Neural cell (in vitro differentiated cells): ENCODE measurements around the gene CTSE. TPM values are rescaled to one million over a fixed set of nuclear protein-coding genes. Genes with fewer than 3 reads are reported as not detected.

Experiments
- H2AFZ ChIP-seq: fragments of 200-600, 300-800 bp; sonication (generic), shearing (Covaris generic); 2 replicates; pipeline ENCODE4 v1.6.0; 2014; ENCODE audit warnings: low read depth, mild to moderate bottlenecking, antibody characterized with exemption, low read length, moderate library complexity
- H3F3A ChIP-seq: fragments of 200-600 bp; shearing (Covaris generic); 2 replicates; pipeline ENCODE4 v1.6.1; 2016; ENCODE audit warnings: mild to moderate bottlenecking, moderate library complexity, mixed read lengths, antibody characterized with exemption, low read length; ENCODE audit not compliant: insufficient read depth, poor library complexity, severe bottlenecking
- H3K27ac ChIP-seq: fragments of 200-600, 300-800 bp; sonication (generic), shearing (Covaris generic); 2 replicates; pipeline ENCODE4 v1.5.1; 2014; ENCODE audit warnings: mild to moderate bottlenecking, low read length, moderate library complexity
- H3K27me3 ChIP-seq: fragments of 300-800, 200-600 bp; sonication (generic), shearing (Covaris generic); 2 replicates; pipeline ENCODE4 v1.6.0; 2014; ENCODE audit warnings: mild to moderate bottlenecking, low read depth, low read length, moderate library complexity; ENCODE audit not compliant: insufficient read depth
- H3K36me3 ChIP-seq: fragments of 300-800, 200-600 bp; sonication (generic), shearing (Covaris generic); 2 replicates; pipeline ENCODE4 v1.5.1; 2014; ENCODE audit warnings: mild to moderate bottlenecking, antibody characterized with exemption, low read length, moderate library complexity; ENCODE audit not compliant: insufficient read depth
- H3K4me2 ChIP-seq: fragments of 300-800, 200-600 bp; sonication (generic), shearing (Covaris generic); 2 replicates; pipeline ENCODE4 v1.6.0; 2014; ENCODE audit warnings: mild to moderate bottlenecking, low read length
- H3K4me3 ChIP-seq: fragments of 300-800, 200-600 bp; sonication (generic), shearing (Covaris generic); 2 replicates; pipeline ENCODE4 v1.5.1; 2014; ENCODE audit warnings: mild to moderate bottlenecking, low read length, moderate library complexity
- H3K79me2 ChIP-seq: fragments of 200-600 bp; shearing (Covaris generic); replicated peaks from 2 replicates; pipeline ENCODE4 v1.6.0; 2014; ENCODE audit warnings: mild to moderate bottlenecking, low read length, moderate library complexity; ENCODE audit not compliant: insufficient read depth
- H3K9ac ChIP-seq: fragments of 300-800, 200-600 bp; sonication (generic), shearing (Covaris generic); 2 replicates; pipeline ENCODE4 v1.6.1; 2016; ENCODE audit warnings: mild to moderate bottlenecking, low read length, mixed read lengths
- H3K9me2 ChIP-seq: fragments of 200-600 bp; shearing (Covaris generic); 2 replicates; pipeline ENCODE4 v1.6.1; 2016; ENCODE audit warnings: mild to moderate bottlenecking, low read length, mixed read lengths; ENCODE audit not compliant: insufficient read depth
- H3K9me3 ChIP-seq: fragments of 200-600, 300-800 bp; sonication (generic), shearing (Covaris generic); 2 replicates; pipeline ENCODE4 v1.6.1; 2016; ENCODE audit warnings: mild to moderate bottlenecking, mixed run types, low read length, moderate library complexity, mixed read lengths
- H4K20me1 ChIP-seq: fragments of 200-600 bp; shearing (Covaris generic); 2 replicates; pipeline ENCODE4 v1.6.1; 2016; ENCODE audit warnings: mild to moderate bottlenecking, mixed run types; ENCODE audit not compliant: insufficient read depth
- EP300 ChIP-seq: fragments of 450-650 bp; conservative IDR thresholded peaks from 2 replicates; pipeline ENCODE4 v1.6.1; 2014; ENCODE audit warnings: antibody characterized with exemption, mild to moderate bottlenecking, moderate library complexity; ENCODE audit not compliant: poor library complexity, severe bottlenecking
- EZH2 ChIP-seq: fragments of 200-600, 300-800 bp; shearing (Covaris generic), sonication (generic); IDR thresholded peaks from 2 replicates; pipeline ENCODE4 v1.6.1; 2014; ENCODE audit warnings: antibody characterized with exemption, low read length, borderline replicate concordance, mild to moderate bottlenecking; ENCODE audit not compliant: insufficient read depth, poor library complexity, severe bottlenecking
- MXI1 ChIP-seq: fragments of 450-650 bp; conservative IDR thresholded peaks from 2 replicates; pipeline ENCODE4 v1.6.1; 2014; ENCODE audit warnings: antibody characterized with exemption, mild to moderate bottlenecking; ENCODE audit not compliant: poor library complexity, severe bottlenecking
- POLR2AphosphoS5 ChIP-seq: IDR thresholded peaks from 2 replicates; pipeline ENCODE4 v1.6.1; 2012
- RAD21 ChIP-seq: fragments of 450-650 bp; conservative IDR thresholded peaks from 2 replicates; pipeline ENCODE4 v1.6.1; 2014; ENCODE audit warnings: antibody characterized with exemption, mild to moderate bottlenecking, moderate library complexity
- SMC3 ChIP-seq: fragments of 450-650 bp; conservative IDR thresholded peaks from 2 replicates; pipeline ENCODE4 v1.6.1; 2014; ENCODE audit warnings: antibody characterized with exemption, mild to moderate bottlenecking, moderate library complexity; ENCODE audit not compliant: poor library complexity
- TAF1 ChIP-seq: IDR thresholded peaks from 2 replicates; pipeline ENCODE4 v1.6.1; 2012; ENCODE audit warnings: low read depth
- polyA plus RNA-seq: library from polyadenylated mRNA; depleted of rRNA; stranded (reverse); fragments of >200 nt; gene quantifications from 2 replicates; pipeline ENCODE4 v1.2.3, GENCODE V29; 2014
- TF ChIP-seq, protein P1 (sequence below): IDR thresholded peaks from 2 replicates; pipeline ENCODE4 v1.6.1; 2012; ENCODE audit warnings: borderline replicate concordance
- TF ChIP-seq, protein P2 (sequence below): fragments of 450-650 bp; IDR thresholded peaks from 2 replicates; pipeline ENCODE4 v1.5.1; 2014; ENCODE audit warnings: antibody characterized with exemption, mild to moderate bottlenecking, moderate library complexity; ENCODE audit not compliant: poor library complexity, severe bottlenecking

The CTSE gene
- polyA plus RNA-seq, 1 donor from 2014 or later = not detected

DNA sequence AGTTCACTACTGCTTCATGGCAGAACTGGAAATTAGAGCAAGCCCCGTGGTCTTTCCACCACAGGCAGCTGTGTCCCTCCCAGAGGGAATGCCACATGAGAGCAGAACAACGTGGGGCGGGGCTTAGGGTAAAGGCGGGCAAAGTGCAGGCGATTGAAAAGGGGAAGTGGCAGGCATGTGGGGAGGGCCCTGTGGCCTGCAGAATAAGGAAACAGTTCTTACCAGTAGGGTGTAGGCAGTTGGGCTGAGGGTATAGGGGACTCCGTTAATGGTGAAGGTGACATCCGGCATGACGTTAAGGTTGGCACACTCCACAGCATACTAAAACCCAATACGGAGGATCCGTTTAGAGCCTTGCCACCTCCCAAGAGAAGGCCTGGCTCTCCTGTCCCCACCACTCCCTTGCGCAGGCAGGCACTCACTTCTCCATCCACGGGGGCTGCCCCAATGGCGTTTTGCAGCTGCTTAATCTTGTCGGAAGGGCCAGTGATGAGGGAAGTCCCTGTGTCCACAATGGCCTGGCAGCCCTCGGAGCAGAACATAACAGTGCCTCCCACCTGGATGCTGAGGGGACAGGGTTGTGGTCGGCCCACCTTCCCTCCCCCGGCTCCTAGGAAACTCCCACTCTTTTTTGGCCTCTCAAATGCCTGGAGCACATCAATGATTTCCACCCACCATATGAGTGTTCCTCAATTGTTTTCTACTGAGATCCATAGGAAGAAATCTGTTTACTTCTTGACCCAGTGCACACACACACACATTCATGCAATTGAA, 11.4 kb downstream of the CTSE start:
- H3K79me2 ChIP-seq = no peaks in the 10 kb centered on the region
- H3K9ac ChIP-seq = no peak overlapping the region
- H3K4me3 ChIP-seq = no peak overlapping the region
- H3K27ac ChIP-seq = no peak overlapping the region
- TF ChIP-seq TAF1 (no peak), EP300 (no peak), MXI1 (no peak), POLR2AphosphoS5 (no peak), EZH2 (no peak), SMC3 (no peak), RAD21 (no peak)
- TF ChIP-seq, protein P1, sequence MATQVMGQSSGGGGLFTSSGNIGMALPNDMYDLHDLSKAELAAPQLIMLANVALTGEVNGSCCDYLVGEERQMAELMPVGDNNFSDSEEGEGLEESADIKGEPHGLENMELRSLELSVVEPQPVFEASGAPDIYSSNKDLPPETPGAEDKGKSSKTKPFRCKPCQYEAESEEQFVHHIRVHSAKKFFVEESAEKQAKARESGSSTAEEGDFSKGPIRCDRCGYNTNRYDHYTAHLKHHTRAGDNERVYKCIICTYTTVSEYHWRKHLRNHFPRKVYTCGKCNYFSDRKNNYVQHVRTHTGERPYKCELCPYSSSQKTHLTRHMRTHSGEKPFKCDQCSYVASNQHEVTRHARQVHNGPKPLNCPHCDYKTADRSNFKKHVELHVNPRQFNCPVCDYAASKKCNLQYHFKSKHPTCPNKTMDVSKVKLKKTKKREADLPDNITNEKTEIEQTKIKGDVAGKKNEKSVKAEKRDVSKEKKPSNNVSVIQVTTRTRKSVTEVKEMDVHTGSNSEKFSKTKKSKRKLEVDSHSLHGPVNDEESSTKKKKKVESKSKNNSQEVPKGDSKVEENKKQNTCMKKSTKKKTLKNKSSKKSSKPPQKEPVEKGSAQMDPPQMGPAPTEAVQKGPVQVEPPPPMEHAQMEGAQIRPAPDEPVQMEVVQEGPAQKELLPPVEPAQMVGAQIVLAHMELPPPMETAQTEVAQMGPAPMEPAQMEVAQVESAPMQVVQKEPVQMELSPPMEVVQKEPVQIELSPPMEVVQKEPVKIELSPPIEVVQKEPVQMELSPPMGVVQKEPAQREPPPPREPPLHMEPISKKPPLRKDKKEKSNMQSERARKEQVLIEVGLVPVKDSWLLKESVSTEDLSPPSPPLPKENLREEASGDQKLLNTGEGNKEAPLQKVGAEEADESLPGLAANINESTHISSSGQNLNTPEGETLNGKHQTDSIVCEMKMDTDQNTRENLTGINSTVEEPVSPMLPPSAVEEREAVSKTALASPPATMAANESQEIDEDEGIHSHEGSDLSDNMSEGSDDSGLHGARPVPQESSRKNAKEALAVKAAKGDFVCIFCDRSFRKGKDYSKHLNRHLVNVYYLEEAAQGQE = no peak
- TF ChIP-seq, protein P2, sequence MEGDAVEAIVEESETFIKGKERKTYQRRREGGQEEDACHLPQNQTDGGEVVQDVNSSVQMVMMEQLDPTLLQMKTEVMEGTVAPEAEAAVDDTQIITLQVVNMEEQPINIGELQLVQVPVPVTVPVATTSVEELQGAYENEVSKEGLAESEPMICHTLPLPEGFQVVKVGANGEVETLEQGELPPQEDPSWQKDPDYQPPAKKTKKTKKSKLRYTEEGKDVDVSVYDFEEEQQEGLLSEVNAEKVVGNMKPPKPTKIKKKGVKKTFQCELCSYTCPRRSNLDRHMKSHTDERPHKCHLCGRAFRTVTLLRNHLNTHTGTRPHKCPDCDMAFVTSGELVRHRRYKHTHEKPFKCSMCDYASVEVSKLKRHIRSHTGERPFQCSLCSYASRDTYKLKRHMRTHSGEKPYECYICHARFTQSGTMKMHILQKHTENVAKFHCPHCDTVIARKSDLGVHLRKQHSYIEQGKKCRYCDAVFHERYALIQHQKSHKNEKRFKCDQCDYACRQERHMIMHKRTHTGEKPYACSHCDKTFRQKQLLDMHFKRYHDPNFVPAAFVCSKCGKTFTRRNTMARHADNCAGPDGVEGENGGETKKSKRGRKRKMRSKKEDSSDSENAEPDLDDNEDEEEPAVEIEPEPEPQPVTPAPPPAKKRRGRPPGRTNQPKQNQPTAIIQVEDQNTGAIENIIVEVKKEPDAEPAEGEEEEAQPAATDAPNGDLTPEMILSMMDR = no peak
- H3K27me3 ChIP-seq = no peaks in the 10 kb centered on the region
- no peaks in the 10 kb centered on the region for H3F3A ChIP-seq
- H3K9me3 ChIP-seq = no peaks in the 10 kb centered on the region
- no peak overlapping the region for H3K4me2 ChIP-seq
- H3K9me2 ChIP-seq = no peaks in the 10 kb centered on the region
- no peaks in the 10 kb centered on the region for H4K20me1 ChIP-seq
- H3K36me3 ChIP-seq = no peaks in the 10 kb centered on the region
- no peak overlapping the region for H2AFZ ChIP-seq

DNA sequence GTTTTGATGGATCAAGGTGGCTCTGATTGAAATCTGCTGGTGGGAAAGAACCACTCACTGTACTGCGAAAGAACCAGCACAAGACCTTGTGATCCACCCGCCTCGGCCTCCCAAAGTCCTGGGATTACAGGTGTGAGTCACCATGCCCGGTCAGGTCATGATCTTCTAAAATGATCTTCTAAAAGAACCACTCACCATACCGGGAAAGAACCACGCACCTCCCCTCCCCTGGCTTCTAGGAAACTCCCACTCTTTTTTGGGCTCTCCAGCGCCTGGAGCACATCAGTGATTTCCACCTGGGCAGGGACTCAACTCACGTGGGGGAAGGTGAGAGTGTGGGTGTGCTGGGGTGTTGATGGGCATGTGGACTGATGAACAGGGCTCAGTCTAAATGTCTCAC, 12.6 kb downstream of the CTSE start:
- no peak overlapping the region for H3K4me3 ChIP-seq
- no peaks in the 10 kb centered on the region for H3K27me3 ChIP-seq
- TF ChIP-seq SMC3 (no peak), MXI1 (no peak), EP300 (no peak), EZH2 (no peak), TAF1 (no peak), POLR2AphosphoS5 (no peak), RAD21 (no peak)
- TF ChIP-seq, protein P2 = no peak
- TF ChIP-seq, protein P1 = no peak
- H3K9me2 ChIP-seq = no peaks in the 10 kb centered on the region
- H3K4me2 ChIP-seq = no peak overlapping the region
- H3F3A ChIP-seq = no peaks in the 10 kb centered on the region
- no peaks in the 10 kb centered on the region for H3K79me2 ChIP-seq
- H4K20me1 ChIP-seq = no peaks in the 10 kb centered on the region
- H3K27ac ChIP-seq = no peak overlapping the region
- no peak overlapping the region for H3K9ac ChIP-seq
- no peak overlapping the region for H2AFZ ChIP-seq
- no peaks in the 10 kb centered on the region for H3K9me3 ChIP-seq
- H3K36me3 ChIP-seq = no peaks in the 10 kb centered on the region
